ENCODE data around the gene C17orf114.

Gene C17orf114

DNA sequence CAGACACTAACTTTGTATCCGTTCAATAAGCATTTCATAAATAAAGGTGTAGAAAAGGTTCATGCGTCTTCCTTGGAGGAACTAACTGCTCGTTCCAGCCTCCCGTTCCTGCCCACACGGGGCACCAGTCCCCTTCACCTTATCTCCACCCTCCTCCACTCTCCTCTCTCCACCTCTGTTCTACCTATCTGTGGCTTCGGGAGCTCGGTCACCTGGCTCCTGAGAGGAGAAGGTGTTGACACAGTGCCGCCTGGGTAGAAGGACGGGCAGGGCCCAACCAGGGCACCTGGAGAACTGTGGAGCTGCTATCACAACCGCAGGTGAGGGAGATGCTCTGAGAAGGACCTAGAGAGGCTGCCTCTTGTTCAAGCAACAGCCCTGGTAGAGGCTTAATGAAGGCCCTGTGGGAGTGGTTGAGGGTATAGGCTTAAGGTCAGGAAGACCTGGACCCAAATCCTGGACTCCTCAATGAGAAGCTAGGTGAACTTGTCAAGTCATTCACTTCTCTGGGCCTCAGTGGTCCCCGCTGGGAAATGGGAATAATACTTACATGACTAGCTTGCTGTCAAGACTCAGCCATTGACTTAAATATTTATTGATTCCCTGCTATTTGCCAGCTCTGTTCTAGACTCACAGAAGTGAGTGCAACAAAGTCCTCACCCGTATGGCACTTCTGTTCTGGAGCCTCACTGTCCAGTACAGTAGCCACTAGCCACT, 21.4 kb upstream of the C17orf114 start:
- no peak for DNase-seq (ENCODE audit: low read depth, low spot score)

GRCh38 chr17:4822835-4823234, 20.7 kb upstream of the C17orf114 start:
- DNase-seq (ENCODE audit: low read depth, low spot score), result no peak

- DNase-seq (ENCODE audit: low read depth, low spot score), result no peak
Measured at GRCh38 chr17:4818276-4818675, 16.1 kb upstream of the C17orf114 start.

- no peak for DNase-seq (ENCODE audit: low read depth, low spot score)
Measured at GRCh38 chr17:4816826-4817225, 14.7 kb upstream of the C17orf114 start.

DNA sequence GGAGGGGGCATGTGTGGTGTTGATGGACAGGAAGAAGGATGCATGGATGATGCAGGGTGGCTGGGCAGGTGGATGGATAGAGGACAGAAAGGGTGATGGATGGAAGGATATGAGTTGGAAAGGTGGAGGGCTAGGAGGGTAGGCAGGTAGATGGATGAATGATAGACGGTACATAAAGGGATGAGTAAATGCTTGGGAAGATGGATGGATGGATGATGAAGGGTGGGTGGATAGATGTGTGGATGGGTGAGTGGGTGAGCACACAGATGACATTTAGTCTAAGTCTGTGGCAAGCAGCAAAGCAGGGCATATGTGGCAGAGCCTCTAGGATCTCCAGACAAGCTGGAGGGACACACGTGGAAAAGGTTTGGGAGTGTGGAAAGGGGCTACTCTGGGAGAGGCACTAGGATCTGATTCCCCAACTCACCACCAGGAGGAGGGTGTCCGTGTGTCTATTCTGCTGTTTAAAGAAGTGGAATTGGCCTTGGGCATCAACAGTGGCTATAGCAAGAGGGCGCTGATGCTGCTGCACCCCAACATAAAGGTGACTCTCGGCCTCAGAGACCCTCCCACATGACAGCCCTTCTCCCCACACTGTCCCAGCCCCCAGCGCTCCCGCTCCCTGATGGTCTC, 13.0 kb upstream of the C17orf114 start:
- no peak for DNase-seq (ENCODE audit: low read depth, low spot score)

GRCh38 chr17:4812690-4813089, 10.6 kb upstream of the C17orf114 start:
- DNase-seq (ENCODE audit: low read depth, low spot score), result no peak

DNA sequence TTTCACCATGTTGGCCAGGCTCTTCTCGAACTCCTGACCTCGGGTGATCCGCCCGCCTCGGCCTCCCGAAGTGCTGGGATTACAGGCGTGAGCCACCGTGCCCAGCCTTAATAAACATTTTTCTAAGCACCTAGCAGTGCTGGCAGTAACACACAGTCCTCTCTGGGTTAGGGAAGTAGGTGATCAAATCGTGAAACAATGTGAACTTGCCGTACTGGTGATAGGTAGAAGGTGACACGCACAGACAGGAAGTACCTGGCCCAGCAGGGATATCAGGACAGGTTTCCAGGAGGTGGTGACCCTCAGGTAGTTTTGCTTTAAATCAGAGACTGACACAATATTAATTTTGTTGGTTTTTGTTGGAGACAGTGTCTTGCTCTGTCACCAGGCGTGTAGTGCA, 9.3 kb upstream of the C17orf114 start:
- no peak for DNase-seq (ENCODE audit: low read depth, low spot score)

- no peak for DNase-seq (ENCODE audit: low read depth, low spot score)
Measured at GRCh38 chr17:4810696-4811290, 8.7 kb upstream of the C17orf114 start.

- DNase-seq (ENCODE audit: low read depth, low spot score), result no peak
Measured at GRCh38 chr17:4808378-4808767, 6.2 kb upstream of the C17orf114 start.

- DNase-seq (ENCODE audit: low read depth, low spot score), result no peak
Measured at GRCh38 chr17:4807605-4808377, 5.7 kb upstream of the C17orf114 start.

DNA sequence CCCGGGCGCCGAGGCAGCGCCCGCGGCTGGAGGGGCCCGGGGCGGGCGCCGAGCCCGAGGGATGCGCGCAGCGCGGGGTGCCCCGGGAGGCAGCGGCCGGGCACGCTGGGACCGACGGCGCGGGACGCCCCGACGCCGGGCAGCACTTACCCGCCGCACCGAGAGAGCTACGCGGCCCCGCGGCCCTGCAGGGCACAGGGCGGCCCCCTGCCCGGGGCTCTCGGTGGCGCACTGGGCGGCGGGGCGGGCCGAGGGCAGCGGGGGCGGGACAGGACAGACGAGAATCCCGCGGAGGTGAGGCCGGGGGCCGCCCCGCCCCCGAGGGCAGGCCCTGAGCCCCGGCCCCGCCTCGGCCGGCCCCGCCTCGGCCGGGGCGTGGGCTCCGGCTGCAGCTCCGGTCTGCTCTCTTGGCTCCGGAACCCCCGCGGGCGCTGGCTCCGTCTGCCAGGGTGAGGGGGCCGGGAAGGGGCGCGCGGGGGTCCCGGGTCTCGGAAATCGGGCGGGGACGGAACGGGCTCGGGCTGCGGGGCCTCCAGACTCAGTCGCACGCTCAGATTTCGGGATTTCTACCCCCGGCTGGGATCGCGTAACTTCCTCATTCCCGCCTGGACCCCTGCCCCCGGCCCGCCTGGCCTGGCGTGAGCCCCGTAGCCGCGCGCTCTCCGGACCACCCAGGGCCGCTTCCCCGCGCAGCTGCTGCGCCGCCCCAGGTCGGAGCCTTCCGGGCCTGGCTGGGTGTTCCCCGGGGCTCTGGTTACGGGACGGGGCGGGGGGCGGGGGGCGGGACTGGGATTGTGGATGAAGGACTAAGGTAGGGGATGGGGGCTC, 4.9 kb upstream of the C17orf114 start, which contains the start of gene PLD2:
Gene PLD2 (plus strand): TSS at position 376 of the 828 bp plus-strand sequence. CDS start 621 bp downstream, outside the sequence.
- DNase-seq (ENCODE audit: low read depth, low spot score), result no peak

DNA sequence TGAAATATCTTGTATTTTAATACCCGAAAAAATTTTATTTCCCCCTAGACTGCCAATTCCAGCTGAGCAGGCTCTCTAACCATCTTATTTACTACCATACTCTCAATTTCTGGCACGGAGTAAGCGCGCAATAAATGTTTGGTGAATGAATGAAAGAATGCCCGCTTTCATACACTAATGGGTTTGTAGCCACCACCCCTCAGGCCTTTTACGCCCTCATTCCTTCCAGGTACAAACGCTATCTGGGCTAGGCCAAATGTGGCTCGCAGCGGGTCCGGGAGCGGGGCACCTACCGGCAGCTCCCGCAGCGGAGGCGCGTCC, 4.3 kb upstream of the C17orf114 start:
- DNase-seq (ENCODE audit: low read depth, low spot score), result no peak

DNA sequence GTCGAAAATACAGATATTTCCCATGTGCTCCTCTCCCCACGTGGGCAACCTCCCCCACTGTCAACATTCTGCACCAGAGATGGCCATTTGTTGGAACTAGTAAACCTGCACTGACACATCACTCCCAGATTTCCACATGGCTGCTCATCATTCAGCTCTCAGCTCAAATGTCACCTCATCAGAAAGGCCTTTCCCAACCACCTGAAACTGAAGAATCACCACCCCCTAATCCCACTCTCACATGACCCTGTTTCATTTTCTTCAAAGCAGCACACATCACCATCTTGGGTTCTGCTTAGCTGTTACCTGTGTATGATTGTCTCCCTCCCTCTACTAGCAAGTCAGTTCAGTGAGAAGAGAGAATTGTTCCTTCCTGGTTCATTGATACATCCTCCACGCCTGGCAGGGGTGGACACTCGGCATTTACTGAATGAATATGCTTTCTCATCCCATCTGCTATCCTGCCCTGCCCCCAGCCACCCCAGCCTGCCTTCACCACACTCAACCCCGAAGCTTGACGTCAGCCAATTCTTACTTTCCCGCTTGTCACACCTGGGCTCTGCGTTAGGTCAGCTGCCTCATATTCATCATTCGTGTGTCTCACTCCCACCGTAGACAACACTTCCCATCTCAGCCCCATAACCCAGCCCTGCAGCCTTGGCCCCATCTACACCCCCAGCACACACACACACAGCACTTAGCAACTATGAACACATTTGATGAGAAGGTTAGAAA, 1.5 kb downstream of the C17orf114 start:
- no peak for DNase-seq (ENCODE audit: low read depth, low spot score)

DNA sequence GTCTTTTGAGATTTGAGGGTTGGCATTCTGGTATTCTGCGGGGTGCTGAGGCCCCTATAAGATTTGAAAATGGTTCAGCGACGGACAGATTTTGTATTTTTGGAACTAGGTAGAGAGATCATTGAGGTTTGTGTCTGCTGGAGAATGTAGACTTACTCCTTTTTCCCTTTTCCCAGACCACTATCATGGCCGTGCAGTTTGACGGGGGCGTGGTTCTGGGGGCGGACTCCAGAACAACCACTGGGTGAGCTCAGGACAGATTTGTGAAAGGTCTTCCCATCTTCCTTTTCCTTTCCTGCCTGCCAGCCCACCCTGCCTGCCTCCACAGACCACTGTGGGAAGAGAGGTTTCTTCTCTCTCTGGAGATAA, 5.6 kb downstream of the C17orf114 start:
- no peak for DNase-seq (ENCODE audit: low read depth, low spot score)

GRCh38 chr17:4795168-4795567, 7.0 kb downstream of the C17orf114 start:
- DNase-seq (ENCODE audit: low read depth, low spot score), result no peak

DNA sequence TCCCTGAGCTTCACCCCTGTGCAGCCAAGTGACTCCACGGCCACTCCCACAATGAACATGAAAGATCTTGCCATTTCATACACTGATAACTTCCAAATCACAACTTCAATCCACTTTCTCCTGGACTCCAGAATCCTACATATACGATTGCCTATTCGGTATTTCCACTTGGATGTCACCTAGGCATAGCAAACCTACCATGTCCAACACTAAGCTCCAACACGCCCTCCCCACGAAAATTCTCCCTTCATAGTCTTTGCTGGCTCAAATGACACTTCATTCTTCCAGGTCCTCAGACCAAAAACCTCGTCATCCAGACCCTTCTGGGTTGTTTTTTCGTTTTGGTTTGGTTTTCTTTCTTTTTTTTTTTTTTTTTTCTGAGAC, 11.4 kb downstream of the C17orf114 start:
- DNase-seq (ENCODE audit: low read depth, low spot score), result no peak

- peak; percentile 39 for DNase-seq (ENCODE audit: low read depth, low spot score)
Measured at GRCh38 chr17:4789951-4790704, 12.0 kb downstream of the C17orf114 start.

- no peak for DNase-seq (ENCODE audit: low read depth, low spot score)
Measured at GRCh38 chr17:4789701-4789950, 12.5 kb downstream of the C17orf114 start.

GRCh38 chr17:4788807-4789700, 13.1 kb downstream of the C17orf114 start, which contains the start of gene GLTPD2:
Gene GLTPD2 (plus strand): TSS chr17:4788964. CDS start chr17:4789012, 48 bp downstream.
- no peak for DNase-seq (ENCODE audit: low read depth, low spot score)

Data from brain pericyte (primary cell).